Upper lobe of right lung (tissue), 1 donor: ENCODE measurements around the gene ANXA10. TPM values are rescaled to one million over a fixed set of nuclear protein-coding genes. Genes with fewer than 3 reads are reported as not detected.

Experiments used
- ATAC-seq: fragments of 200-7000 bp; cut with Tn5 transposase; one replicate; pipeline ENCODE4 v1.9.1; 2020; ENCODE audit warnings: mild to moderate bottlenecking, moderate library complexity
- DNase-seq: peaks from one replicate; pipeline ENCODE4 v3.0.0-alpha.2; 2020
- H3K27ac ChIP-seq: fragments of 200-600 bp; one replicate; pipeline ENCODE4 v1.8.0; 2022
- H3K27me3 ChIP-seq: fragments of 200-600 bp; one replicate; pipeline ENCODE4 v1.8.0; 2022; ENCODE audit warnings: mild to moderate bottlenecking
- H3K36me3 ChIP-seq: fragments of 200-600 bp; one replicate; pipeline ENCODE4 v1.8.0; 2022
- H3K4me1 ChIP-seq: fragments of 200-600 bp; one replicate; pipeline ENCODE4 v1.8.0; 2022
- H3K4me3 ChIP-seq: fragments of 200-600 bp; one replicate; pipeline ENCODE4 v1.8.0; 2022; ENCODE audit warnings: mild to moderate bottlenecking
- H3K9me3 ChIP-seq: fragments of 200-600 bp; one replicate; pipeline ENCODE4 v1.8.0; 2022
- CTCF ChIP-seq: fragments of 200-600 bp; IDR thresholded peaks from one replicate; pipeline ENCODE4 v1.8.0; 2022; ENCODE audit warnings: antibody characterized with exemption
- intact Hi-C: fragments of 100-400 bp; cut with DNase I; formaldehyde crosslinking; loops from one replicate; pipeline ENCODE4 v1.11.0; 2022
- long read RNA-seq: library from polyadenylated mRNA; unstranded; transcript quantifications from one replicate; pipeline ENCODE4 v2.0.0, GENCODE V29; 2021
- total RNA-seq: library from RNA; stranded (reverse); fragmentation: NEBNext Ultra II Directional; extraction: Animal tissue kit (Norgen Biotek cat#: 25700); gene quantifications from one replicate; pipeline ENCODE4 v1.2.1, GENCODE V29; 2021
- donor health status: DM: no; HTN: yes; CAD: no; lungs with severe emphysema.

The ANXA10 gene
- not detected for total RNA-seq
- long read RNA-seq = 0 reads

GRCh38 chr4:168092176-168092712, at the start of gene ANXA10:
ANXA10 (plus strand) TSS chr4:168092537; CDS start chr4:168092701, 164 bp downstream.
- peaks cover 9% of the 10 kb centered on the region for H3K9me3 ChIP-seq
- H3K36me3 ChIP-seq = no peaks in the 10 kb centered on the region
- H3K4me1 ChIP-seq = no peaks in the 10 kb centered on the region
- no peak for TF ChIP-seq CTCF
- no peak within 1 kb of the TSS for H3K27ac ChIP-seq
- intact Hi-C loops = no loop called here
- no peak for ATAC-seq
- no peak for DNase-seq
- H3K4me3 ChIP-seq = no peak within 1 kb of the TSS
- H3K27me3 ChIP-seq = no peaks in the 10 kb centered on the region

GRCh38 chr4:168045354-168045753, 47.0 kb upstream of the ANXA10 start:
- intact Hi-C loops = no loop called here
- Histone ChIP-seq H3K4me3 (no peak overlapping the region), H3K27ac (no peak overlapping the region), H3K9me3 (no peaks in the 10 kb centered on the region), H3K36me3 (no peaks in the 10 kb centered on the region), H3K27me3 (no peaks in the 10 kb centered on the region), H3K4me1 (no peaks in the 10 kb centered on the region)
- DNase-seq (no peak), ATAC-seq (no peak)
- no peak for TF ChIP-seq CTCF

- ATAC-seq (no peak), DNase-seq (no peak)
- no peak overlapping the region for H3K4me3 ChIP-seq
- intact Hi-C loops = no loop called here
- H3K27ac ChIP-seq = no peak overlapping the region
- no peaks in the 10 kb centered on the region for H3K9me3 ChIP-seq
- no peak for TF ChIP-seq CTCF
- H3K27me3 ChIP-seq = no peaks in the 10 kb centered on the region
- no peaks in the 10 kb centered on the region for H3K4me1 ChIP-seq
- no peaks in the 10 kb centered on the region for H3K36me3 ChIP-seq
Observed at GRCh38 chr4:168050002-168050401, 42.3 kb upstream of the ANXA10 start.

GRCh38 chr4:168051526-168051925, 40.8 kb upstream of the ANXA10 start:
- TF ChIP-seq CTCF = no peak
- Histone ChIP-seq H3K27ac (no peak overlapping the region), H3K4me1 (no peaks in the 10 kb centered on the region), H3K4me3 (no peak overlapping the region), H3K36me3 (no peaks in the 10 kb centered on the region), H3K9me3 (no peaks in the 10 kb centered on the region), H3K27me3 (no peaks in the 10 kb centered on the region)
- no peak for ATAC-seq
- no peak for DNase-seq
- intact Hi-C loops = no loop called here

- no peaks in the 10 kb centered on the region for H3K4me1 ChIP-seq
- TF ChIP-seq CTCF = no peak
- intact Hi-C loops = no loop called here
- no peak overlapping the region for H3K27ac ChIP-seq
- no peaks in the 10 kb centered on the region for H3K27me3 ChIP-seq
- ATAC-seq (no peak), DNase-seq (no peak)
- no peaks in the 10 kb centered on the region for H3K36me3 ChIP-seq
- H3K9me3 ChIP-seq = no peaks in the 10 kb centered on the region
- no peak overlapping the region for H3K4me3 ChIP-seq
Observed at GRCh38 chr4:168057412-168057811, 34.9 kb upstream of the ANXA10 start.

- intact Hi-C loops = no loop called here
- no peaks in the 10 kb centered on the region for H3K36me3 ChIP-seq
- ATAC-seq = no peak
Observed at GRCh38 chr4:168059251-168059650, 33.1 kb upstream of the ANXA10 start.

More at GRCh38 chr4:168059251-168059650, 33.1 kb upstream of the ANXA10 start:
- TF ChIP-seq CTCF = no peak
- no peaks in the 10 kb centered on the region for H3K27me3 ChIP-seq
- H3K9me3 ChIP-seq = no peaks in the 10 kb centered on the region
- no peak overlapping the region for H3K27ac ChIP-seq
- no peak overlapping the region for H3K4me3 ChIP-seq
- no peak for DNase-seq
- no peaks in the 10 kb centered on the region for H3K4me1 ChIP-seq
